Rectal smooth muscle tissue (tissue), 1 donor: Measurements from ENCODE around the gene SLC7A4.

Source experiments
- H3K27ac ChIP-seq: one replicate; pipeline ENCODE4 v1.7.0; 2013; ENCODE audit warnings: low read depth, low read length, inconsistent platforms
- H3K27me3 ChIP-seq: one replicate; pipeline ENCODE4 v1.7.0; 2013; ENCODE audit warnings: low read length; ENCODE audit not compliant: control insufficient read depth, insufficient read depth
- H3K36me3 ChIP-seq: one replicate; pipeline ENCODE4 v1.7.0; 2013; ENCODE audit warnings: low read length; ENCODE audit not compliant: control insufficient read depth, insufficient read depth
- H3K4me1 ChIP-seq: one replicate; pipeline ENCODE4 v1.7.0; 2013; ENCODE audit warnings: low read length; ENCODE audit not compliant: control insufficient read depth, insufficient read depth
- H3K4me3 ChIP-seq: one replicate; pipeline ENCODE4 v1.7.0; 2013; ENCODE audit warnings: low read length
- H3K9ac ChIP-seq: one replicate; pipeline ENCODE4 v1.7.0; 2013; ENCODE audit warnings: low read length

Gene SLC7A4

GRCh38 chr22:20993304-20994127 lies 38.8 kb downstream of the SLC7A4 start:
- peaks cover 16% of the 10 kb centered on the region for H3K36me3 ChIP-seq
- H3K4me1 ChIP-seq: no peaks in the 10 kb centered on the region
- H3K9ac ChIP-seq: no peak overlapping the region
- H3K27me3 ChIP-seq: no peaks in the 10 kb centered on the region
- H3K4me3 ChIP-seq: no peak overlapping the region
- no peak overlapping the region for H3K27ac ChIP-seq

- Histone ChIP-seq H3K4me3 (no peak overlapping the region), H3K4me1 (no peaks in the 10 kb centered on the region), H3K27me3 (no peaks in the 10 kb centered on the region), H3K27ac (no peak overlapping the region), H3K36me3 (peaks cover 16% of the 10 kb centered on the region), H3K9ac (no peak overlapping the region)
Measured at GRCh38 chr22:20992456-20993303, 39.7 kb downstream of the SLC7A4 start.

- Histone ChIP-seq H3K36me3 (peaks cover 11% of the 10 kb centered on the region), H3K4me1 (no peaks in the 10 kb centered on the region), H3K9ac (no peak overlapping the region), H3K27ac (no peak overlapping the region), H3K4me3 (no peak overlapping the region), H3K27me3 (no peaks in the 10 kb centered on the region)
Measured at GRCh38 chr22:20992056-20992442, 40.3 kb downstream of the SLC7A4 start.

- no peak overlapping the region for H3K9ac ChIP-seq
- H3K27me3 ChIP-seq: no peaks in the 10 kb centered on the region
- no peak overlapping the region for H3K27ac ChIP-seq
- H3K4me1 ChIP-seq: no peaks in the 10 kb centered on the region
- H3K36me3 ChIP-seq: peaks cover 13% of the 10 kb centered on the region
- H3K4me3 ChIP-seq: no peak overlapping the region
Measured at GRCh38 chr22:20991252-20992055, 40.9 kb downstream of the SLC7A4 start.

GRCh38 chr22:20990184-20991180 lies 41.9 kb downstream of the SLC7A4 start:
- H3K9ac ChIP-seq: no peak overlapping the region
- H3K27ac ChIP-seq: no peak overlapping the region
- H3K36me3 ChIP-seq: peaks cover 15% of the 10 kb centered on the region
- H3K4me1 ChIP-seq: no peaks in the 10 kb centered on the region
- no peaks in the 10 kb centered on the region for H3K27me3 ChIP-seq
- H3K4me3 ChIP-seq: no peak overlapping the region

- Histone ChIP-seq H3K27ac (no peak overlapping the region), H3K27me3 (no peaks in the 10 kb centered on the region), H3K4me3 (no peak overlapping the region), H3K36me3 (peaks cover 17% of the 10 kb centered on the region), H3K4me1 (no peaks in the 10 kb centered on the region), H3K9ac (no peak overlapping the region)
Measured at GRCh38 chr22:20989323-20990138, 42.8 kb downstream of the SLC7A4 start.

- no peak overlapping the region for H3K4me3 ChIP-seq
- H3K4me1 ChIP-seq: no peaks in the 10 kb centered on the region
- H3K36me3 ChIP-seq: peaks cover 17% of the 10 kb centered on the region
- H3K27ac ChIP-seq: no peak overlapping the region
- H3K9ac ChIP-seq: no peak overlapping the region
- H3K27me3 ChIP-seq: no peaks in the 10 kb centered on the region
Measured at GRCh38 chr22:20988573-20989322, 43.6 kb downstream of the SLC7A4 start.

- Histone ChIP-seq H3K27ac (no peak overlapping the region), H3K4me1 (peaks cover 6% of the 10 kb centered on the region), H3K36me3 (peaks cover 14% of the 10 kb centered on the region), H3K4me3 (no peak overlapping the region), H3K9ac (no peak overlapping the region), H3K27me3 (no peaks in the 10 kb centered on the region)
Measured at GRCh38 chr22:20987375-20987774, 45.0 kb downstream of the SLC7A4 start.

GRCh38 chr22:20986365-20986764 lies 46.0 kb downstream of the SLC7A4 start:
- no peak overlapping the region for H3K9ac ChIP-seq
- H3K36me3 ChIP-seq: peaks cover 8% of the 10 kb centered on the region
- peaks cover 10% of the 10 kb centered on the region for H3K4me1 ChIP-seq
- no peaks in the 10 kb centered on the region for H3K27me3 ChIP-seq
- no peak overlapping the region for H3K4me3 ChIP-seq
- no peak overlapping the region for H3K27ac ChIP-seq

GRCh38 chr22:20985720-20986119 lies 46.6 kb downstream of the SLC7A4 start:
- Histone ChIP-seq H3K27me3 (no peaks in the 10 kb centered on the region), H3K4me1 (peaks cover 15% of the 10 kb centered on the region), H3K27ac (no peak overlapping the region), H3K36me3 (peaks cover 8% of the 10 kb centered on the region), H3K4me3 (no peak overlapping the region), H3K9ac (no peak overlapping the region)
